Caki2 (cell line): ENCODE measurements around the gene PIK3R6. TPM values are rescaled to one million over a fixed set of nuclear protein-coding genes. Genes with fewer than 3 reads are reported as not detected.
"Not testable (repeated sequence)": the region's sequence is repeated elsewhere in the genome, so short reads cannot be mapped to it uniquely, and the experiment has no call there.

Source experiments
- DNase-seq: peaks from one replicate; pipeline ENCODE4 v3.0.0-alpha.2; 2015; ENCODE audit warnings: low read depth
- in situ Hi-C: cut with HindIII; loops from 2 replicates; pipeline ENCODE4 v1.10.0; 2016; ENCODE audit warnings: low sequenced_read_pairs, low pct_unique_long_range_greater_than_20kb, mixed read lengths
- total RNA-seq: library from RNA; depleted of rRNA; stranded (reverse); fragments of >200 nt; shearing (Covaris generic); gene quantifications from 2 replicates; pipeline ENCODE4 v1.2.3, GENCODE V29; 2014; ENCODE audit warnings: low replicate concordance

PIK3R6 gene
- total RNA-seq, 1 experiment from 2014 or later: not detected

- in situ Hi-C loops: no loop called here
- DNase-seq: no peak
These were observed 60.4 kb downstream of the PIK3R6 start for GRCh38 chr17:8806926-8807550.

GRCh38 chr17:8806253-8806925 lies 61.1 kb downstream of the PIK3R6 start:
- in situ Hi-C loops: no loop called here

GRCh38 chr17:8805396-8805795 lies 62.1 kb downstream of the PIK3R6 start:
- in situ Hi-C loops, DNase-seq: not testable (repeated sequence)

More at GRCh38 chr17:8806253-8806925, 61.1 kb downstream of the PIK3R6 start:
- no peak for DNase-seq

GRCh38 chr17:8803531-8804420 lies 63.7 kb downstream of the PIK3R6 start:
- no peak for DNase-seq
- in situ Hi-C loops: no loop called here

- no peak for DNase-seq
- in situ Hi-C loops: no loop called here
These were observed 66.2 kb downstream of the PIK3R6 start for GRCh38 chr17:8801135-8801840.

GRCh38 chr17:8800656-8801055 lies 66.8 kb downstream of the PIK3R6 start:
- in situ Hi-C loops: no loop called here
- no peak for DNase-seq

- DNase-seq: no peak
- in situ Hi-C loops: no loop called here
These were observed 67.8 kb downstream of the PIK3R6 start for GRCh38 chr17:8799570-8800212.

GRCh38 chr17:8798846-8799569 lies 68.5 kb downstream of the PIK3R6 start, which contains the start of gene MFSD6L:
TSS of gene MFSD6L (minus strand) at chr17:8799365. CDS start at chr17:8799120, 245 bp downstream.
- in situ Hi-C loops: no loop called here
- DNase-seq: no peak

- no peak for DNase-seq
- in situ Hi-C loops: no loop called here
These were observed 69.2 kb downstream of the PIK3R6 start for GRCh38 chr17:8798176-8798845.

GRCh38 chr17:8797621-8798175 lies 69.8 kb downstream of the PIK3R6 start:
- in situ Hi-C loops: no loop called here
- DNase-seq: no peak

GRCh38 chr17:8794636-8795035 lies 72.8 kb downstream of the PIK3R6 start:
- no peak for DNase-seq
- in situ Hi-C loops: no loop called here

- DNase-seq: no peak
These were observed 73.8 kb downstream of the PIK3R6 start for GRCh38 chr17:8793649-8794048.

GRCh38 chr17:8792646-8793045 lies 74.8 kb downstream of the PIK3R6 start:
- no peak for DNase-seq
- in situ Hi-C loops: no loop called here

More at GRCh38 chr17:8793649-8794048, 73.8 kb downstream of the PIK3R6 start:
- in situ Hi-C loops: no loop called here

- DNase-seq: peak; percentile 82
- in situ Hi-C loops: no loop called here
These were observed 75.6 kb downstream of the PIK3R6 start for GRCh38 chr17:8791910-8792270.

- in situ Hi-C loops: no loop called here
- no peak for DNase-seq
These were observed 76.1 kb downstream of the PIK3R6 start for GRCh38 chr17:8791248-8791909.

GRCh38 chr17:8789743-8790142 lies 77.7 kb downstream of the PIK3R6 start:
- in situ Hi-C loops: no loop called here

More at GRCh38 chr17:8789743-8790142, 77.7 kb downstream of the PIK3R6 start:
- no peak for DNase-seq
